ENCODE results near the gene MCUB.
"Not testable (repeated sequence)": the region's sequence is repeated elsewhere in the genome, so short reads cannot be mapped to it uniquely, and the experiment has no call there.

MCUB gene

GRCh38 chr4:109673303-109673702 is 113.3 kb downstream of the MCUB start:
- no peak for TF ChIP-seq CTCF (IDR thresholded peaks at IDR 0.05; ENCODE audit: control insufficient read depth, extremely low read depth, insufficient read depth)
- H3K4me3 ChIP-seq (ENCODE audit: low read depth, low read length): no peak overlapping the region
- DNase-seq (ENCODE audit: low read depth): peak; percentile 2

GRCh38 chr4:109675181-109675580 is 115.1 kb downstream of the MCUB start:
- no peak for TF ChIP-seq CTCF (IDR thresholded peaks at IDR 0.05; ENCODE audit: control insufficient read depth, extremely low read depth, insufficient read depth)
- no peak for DNase-seq (ENCODE audit: low read depth)
- no peak overlapping the region for H3K4me3 ChIP-seq (ENCODE audit: low read depth, low read length)

DNA sequence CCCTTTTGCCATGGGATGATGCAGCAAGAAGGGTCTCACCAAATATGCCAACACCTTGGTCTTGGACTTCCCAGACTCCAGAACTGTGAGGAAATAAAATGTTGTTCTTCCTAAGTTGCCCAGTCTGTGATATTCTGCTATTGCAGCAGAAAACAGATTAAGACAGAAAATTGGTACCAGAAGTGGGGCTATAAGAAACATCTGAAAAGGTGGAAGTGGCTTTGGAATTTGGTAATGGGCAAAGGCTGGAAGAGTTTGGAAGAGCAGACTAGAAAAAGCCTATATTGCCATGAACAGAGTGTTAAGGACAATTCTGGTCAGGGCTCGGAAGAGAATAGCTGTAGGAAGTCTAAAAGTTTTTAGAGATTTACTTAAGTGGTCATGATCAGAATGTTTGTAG is 115.8 kb downstream of the MCUB start:
- no peak overlapping the region for H3K4me3 ChIP-seq (ENCODE audit: low read depth, low read length)
- TF ChIP-seq CTCF (IDR thresholded peaks at IDR 0.05; ENCODE audit: control insufficient read depth, extremely low read depth, insufficient read depth): no peak
- DNase-seq (ENCODE audit: low read depth): no peak

DNA sequence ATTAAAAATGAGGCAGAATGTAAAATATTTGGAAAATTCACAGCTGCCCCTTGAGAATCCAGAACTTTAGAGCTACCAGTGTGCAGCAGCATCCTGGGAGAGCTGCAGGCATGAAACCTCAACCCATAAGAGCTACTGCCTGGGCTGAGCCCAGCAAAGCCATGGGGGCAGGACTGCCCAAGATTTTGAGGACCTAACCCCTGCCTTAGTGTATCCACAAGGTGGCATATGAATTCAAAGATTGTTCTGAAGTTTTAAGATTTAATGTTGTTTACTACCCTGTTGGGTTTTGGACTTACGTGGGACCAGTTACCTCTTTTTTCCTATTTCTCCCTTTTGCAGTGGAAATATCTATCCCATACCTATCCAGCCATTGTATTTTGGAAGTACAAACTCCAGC is 116.8 kb downstream of the MCUB start:
- no peak overlapping the region for H3K4me3 ChIP-seq (ENCODE audit: low read depth, low read length)
- no peak for TF ChIP-seq CTCF (IDR thresholded peaks at IDR 0.05; ENCODE audit: control insufficient read depth, extremely low read depth, insufficient read depth)
- no peak for DNase-seq (ENCODE audit: low read depth)

DNA sequence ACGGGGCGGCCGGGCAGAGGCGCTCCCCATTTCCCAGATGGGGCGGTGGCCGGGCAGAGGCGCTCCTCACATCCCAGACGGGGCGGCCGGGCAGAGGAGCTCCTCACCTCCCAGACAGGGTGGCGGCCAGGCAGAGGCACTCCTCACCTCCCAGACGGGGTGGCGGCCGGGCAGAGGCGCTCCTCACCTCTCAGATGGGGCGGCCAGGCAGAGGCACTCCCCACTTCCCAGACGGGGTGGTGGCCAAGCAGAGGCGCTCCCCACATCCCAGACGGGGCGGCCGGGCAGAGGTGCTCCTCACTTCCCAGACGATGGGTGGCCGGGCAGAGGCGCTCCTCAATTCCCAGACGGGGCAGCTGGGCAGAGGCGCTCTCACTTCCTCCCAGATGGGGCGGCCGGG is 118.4 kb downstream of the MCUB start:
- not testable (repeated sequence) for DNase-seq (ENCODE audit: low read depth); H3K4me3 ChIP-seq (ENCODE audit: low read depth, low read length)

DNA sequence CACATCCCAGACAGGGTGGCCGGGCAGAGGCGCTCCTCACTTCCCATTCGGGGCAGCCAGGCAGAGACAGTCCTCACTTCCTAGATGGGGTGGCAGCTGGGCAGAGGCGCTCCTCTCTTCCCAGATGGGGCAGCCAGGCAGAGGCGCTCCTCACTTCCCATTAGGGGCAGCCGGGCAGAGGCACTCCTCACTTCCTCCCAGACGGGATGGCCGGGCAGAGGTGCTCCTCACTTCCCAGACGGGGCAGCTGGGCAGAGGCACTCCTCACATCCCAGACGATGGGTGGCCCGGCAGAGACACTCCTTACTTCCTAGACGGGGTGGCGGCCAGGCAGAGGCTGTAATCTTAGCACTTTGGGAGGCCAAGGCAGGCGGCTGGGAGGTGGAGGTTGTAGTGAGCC is 118.9 kb downstream of the MCUB start:
- not testable (repeated sequence) for H3K4me3 ChIP-seq (ENCODE audit: low read depth, low read length); DNase-seq (ENCODE audit: low read depth)

DNA sequence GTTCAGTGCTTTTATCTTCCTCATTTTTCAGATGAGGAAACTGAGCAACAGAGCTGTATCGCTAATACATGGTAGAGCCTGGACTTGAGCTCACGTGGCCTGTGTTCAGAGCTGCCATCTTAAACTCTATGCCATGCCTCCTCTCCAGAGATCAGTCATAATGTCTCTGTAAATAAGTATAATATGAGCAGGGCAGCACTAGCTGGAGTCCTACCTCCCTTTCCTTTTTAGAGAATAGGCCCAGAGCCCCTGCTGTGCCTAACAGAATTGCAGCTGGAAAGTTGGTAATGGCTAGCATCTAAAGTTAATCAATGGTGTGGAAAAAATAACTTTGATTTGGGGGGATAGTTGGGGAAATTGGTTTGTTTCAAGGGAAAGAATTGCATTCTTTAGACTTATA is 122.8 kb downstream of the MCUB start:
- TF ChIP-seq CTCF (IDR thresholded peaks at IDR 0.05; ENCODE audit: control insufficient read depth, extremely low read depth, insufficient read depth): no peak
- no peak for DNase-seq (ENCODE audit: low read depth)
- H3K4me3 ChIP-seq (ENCODE audit: low read depth, low read length): no peak overlapping the region

DNA sequence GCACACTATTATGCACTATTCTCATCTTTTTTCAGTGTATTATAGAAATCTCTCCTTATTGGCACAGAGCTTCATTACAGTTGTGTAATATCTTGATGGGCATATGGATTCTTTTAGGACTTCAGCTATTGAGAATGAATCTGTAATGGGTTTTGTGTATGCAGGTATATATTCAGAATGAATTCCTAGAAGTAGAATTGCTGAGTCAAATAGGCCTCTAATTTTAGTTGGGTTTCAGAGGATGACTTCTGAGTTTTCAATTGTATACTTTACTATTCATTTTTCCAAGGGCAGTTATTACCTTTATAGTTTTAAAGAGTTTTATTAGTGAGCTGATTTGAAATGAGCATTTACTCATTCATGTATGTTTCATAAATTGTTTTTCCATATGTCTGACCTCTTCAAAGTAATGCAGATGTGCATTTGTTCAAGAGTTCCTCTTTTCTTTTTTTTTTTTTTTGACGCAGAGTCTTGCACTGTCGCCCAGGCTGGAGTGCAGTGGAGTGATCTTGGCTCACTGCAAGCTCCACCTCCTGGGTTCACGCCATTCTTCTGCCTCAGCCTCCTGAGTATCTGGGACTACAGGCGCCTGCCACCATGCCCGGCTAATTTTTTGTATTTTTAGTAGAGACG is 123.7 kb downstream of the MCUB start:
- TF ChIP-seq CTCF (IDR thresholded peaks at IDR 0.05; ENCODE audit: control insufficient read depth, extremely low read depth, insufficient read depth): no peak
- no peak overlapping the region for H3K4me3 ChIP-seq (ENCODE audit: low read depth, low read length)
- DNase-seq (ENCODE audit: low read depth): no peak
